HG02973 (cell line): ENCODE measurements around the gene UGGT1.

Source experiments
- ATAC-seq: cut with Tn5 transposase; IDR thresholded peaks from one replicate; pipeline ENCODE4 v1.9.1; 2021; ENCODE audit warnings: moderate library complexity; ENCODE audit not compliant: unreplicated experiment

UGGT1 gene

GRCh38 chr2:128109243-128109642 lies 18.2 kb downstream of the UGGT1 start:
- ATAC-seq: no peak

- ATAC-seq: no peak
Measured at GRCh38 chr2:128115921-128116623, 25.1 kb downstream of the UGGT1 start.

GRCh38 chr2:128134573-128134972 lies 43.6 kb downstream of the UGGT1 start:
- ATAC-seq: no peak

- no peak for ATAC-seq
Measured at GRCh38 chr2:128137094-128137616, 46.2 kb downstream of the UGGT1 start.

GRCh38 chr2:128139624-128140023 lies 48.6 kb downstream of the UGGT1 start:
- no peak for ATAC-seq

GRCh38 chr2:128145651-128146050 lies 54.7 kb downstream of the UGGT1 start:
- no peak for ATAC-seq

- ATAC-seq: no peak
Measured at GRCh38 chr2:128153786-128154185, 62.8 kb downstream of the UGGT1 start.

- no peak for ATAC-seq
Measured at GRCh38 chr2:128154225-128154624, 63.2 kb downstream of the UGGT1 start.

- ATAC-seq: no peak
Measured at GRCh38 chr2:128155970-128156369, 65.0 kb downstream of the UGGT1 start.

GRCh38 chr2:128156812-128157211 lies 65.8 kb downstream of the UGGT1 start:
- no peak for ATAC-seq

- no peak for ATAC-seq
Measured at GRCh38 chr2:128157644-128158043, 66.6 kb downstream of the UGGT1 start.

- ATAC-seq: no peak
Measured at GRCh38 chr2:128158176-128158575, 67.2 kb downstream of the UGGT1 start.

- ATAC-seq: no peak
Measured at GRCh38 chr2:128159437-128159836, 68.4 kb downstream of the UGGT1 start.

- no peak for ATAC-seq
Measured at GRCh38 chr2:128160616-128161275, 69.7 kb downstream of the UGGT1 start.

GRCh38 chr2:128162266-128162665 lies 71.3 kb downstream of the UGGT1 start:
- no peak for ATAC-seq

GRCh38 chr2:128164311-128164710 lies 73.3 kb downstream of the UGGT1 start:
- ATAC-seq: no peak

GRCh38 chr2:128166746-128167353 lies 75.8 kb downstream of the UGGT1 start:
- ATAC-seq: no peak

- no peak for ATAC-seq
Measured at GRCh38 chr2:128169094-128169493, 78.1 kb downstream of the UGGT1 start.

GRCh38 chr2:128169497-128169896 lies 78.5 kb downstream of the UGGT1 start:
- ATAC-seq: no peak

- no peak for ATAC-seq
Measured at GRCh38 chr2:128169933-128170709, 79.1 kb downstream of the UGGT1 start.

- no peak for ATAC-seq
Measured at GRCh38 chr2:128170776-128171175, 79.8 kb downstream of the UGGT1 start.
